H1 (cell line): Measurements from ENCODE around the gene PPP2R3A.

Source experiments
- CBX8 ChIP-seq: fragments of 300-800, 300-1000 bp; sonication (generic); IDR thresholded peaks from 2 replicates; pipeline ENCODE4 v1.7.1; 2016; ENCODE audit warnings: low read depth, low read length, borderline replicate concordance
- CTCF ChIP-seq, 3 experiments: IDR thresholded peaks; 1 replicate in 2 of 3; 2 replicates in 1 of 3; pipeline versions ENCODE4 v1.5.1 to v1.6.1; 2011; ENCODE audit warnings: low read length in 3 of 3, mild to moderate bottlenecking in 3 of 3, inconsistent platforms in 2 of 3, low read depth in 1 of 3, moderate library complexity in 1 of 3; ENCODE audit not compliant: insufficient read depth in 1 of 3; ENCODE audit errors: control extremely low read depth in 1 of 3
- JUND ChIP-seq: IDR thresholded peaks from 2 replicates; pipeline ENCODE4 v1.6.1; 2011; ENCODE audit warnings: mild to moderate bottlenecking, improper control_type of control experiment, low read length
- POLR2A ChIP-seq, 2 experiments: IDR thresholded peaks; 1 replicate in 1 of 2; 2 replicates in 1 of 2; pipeline ENCODE4 v1.6.1; 2011; ENCODE audit warnings: low read depth in 2 of 2, low read length in 2 of 2, mild to moderate bottlenecking in 2 of 2; ENCODE audit errors: control extremely low read depth in 1 of 2
- POLR2AphosphoS5 ChIP-seq: IDR thresholded peaks from 2 replicates; pipeline ENCODE4 v1.6.1; 2011; ENCODE audit warnings: low read depth, low read length
- SIN3A ChIP-seq, 2 experiments: IDR thresholded peaks in 1 of 2; conservative IDR thresholded peaks in 1 of 2; 2 replicates each; pipeline ENCODE4 v1.6.1; 2011 to 2012; ENCODE audit warnings: low read length in 2 of 2, improper control_type of control experiment in 1 of 2, low read depth in 1 of 2, mild to moderate bottlenecking in 1 of 2
- SP1 ChIP-seq: IDR thresholded peaks from 2 replicates; pipeline ENCODE4 v1.6.1; 2011; ENCODE audit warnings: low read depth, low read length
- SUZ12 ChIP-seq: fragments of 200-600 bp; sonication (generic); IDR thresholded peaks from 2 replicates; pipeline ENCODE4 v1.6.1; 2012; ENCODE audit warnings: mild to moderate bottlenecking, inconsistent platforms, low read length, moderate library complexity, mixed read lengths
- TAF1 ChIP-seq: IDR thresholded peaks from 2 replicates; pipeline ENCODE4 v1.6.1; 2011; ENCODE audit warnings: mild to moderate bottlenecking, low read depth, low read length
- YY1 ChIP-seq: IDR thresholded peaks from 2 replicates; pipeline ENCODE4 v1.6.1; 2011; ENCODE audit warnings: low read depth, mild to moderate bottlenecking, low read length

DNA sequence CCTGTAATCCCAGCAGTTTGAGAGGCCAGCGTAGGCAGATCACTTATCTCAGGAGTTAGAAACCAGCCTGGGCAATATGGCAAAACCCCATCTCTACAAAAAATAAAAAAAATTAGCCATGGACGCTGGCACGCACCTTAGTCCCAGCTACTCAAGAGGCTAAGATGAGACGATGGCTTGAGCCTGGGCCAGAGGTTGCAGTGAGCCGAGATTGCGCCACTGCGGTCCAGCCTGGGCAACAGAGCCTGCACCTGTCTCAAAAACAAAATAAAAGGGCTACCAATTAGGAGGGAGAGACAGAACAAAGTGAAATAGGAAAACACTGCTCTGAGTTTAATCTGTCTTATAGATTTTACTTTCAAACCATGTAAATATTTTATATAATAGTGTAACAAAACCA, 196.8 kb downstream of the PPP2R3A start:
- TF ChIP-seq YY1 (no peak), TAF1 (no peak), JUND (no peak), SUZ12 (no peak), CTCF (IDR thresholded peaks at IDR 0.05; ENCODE audit: control extremely low read depth in 1 of 3, insufficient read depth in 1 of 3, low read depth in 1 of 3, low read length in 3 of 3) (no peak), POLR2A (IDR thresholded peaks at IDR 0.05; ENCODE audit: control extremely low read depth in 1 of 2, low read depth in 2 of 2, low read length in 2 of 2) (no peak), CBX8 (no peak), SP1 (no peak), SIN3A (conservative IDR thresholded peaks at IDR 0.05 in 1 of 2, IDR thresholded peaks at IDR 0.05 in 1 of 2; ENCODE audit: low read depth in 1 of 2, low read length in 2 of 2) (no peak), POLR2AphosphoS5 (no peak)
